Measurements from ENCODE around the gene NFYA.
A peak's percentile ranks its signal among the peaks of the same experiment; 100 is the strongest.

Gene NFYA

GRCh38 chr6:41072836-41073202 lies at the start of gene NFYA:
Gene NFYA (plus strand): TSS chr6:41072974. CDS start chr6:41079090, 6,116 bp downstream.
- TF ChIP-seq MAX (IDR thresholded peaks at IDR 0.05) (peak; percentile 31; the same call in 1 of the 2 replicates), CREB1 (IDR thresholded peaks at IDR 0.05; ENCODE audit: low read depth) (no peak), FOXM1 (IDR thresholded peaks at IDR 0.05; ENCODE audit: borderline replicate concordance, low read depth) (no peak), YY1 (IDR thresholded peaks at IDR 0.05; ENCODE audit: low read depth) (peak; percentile 88)

GRCh38 chr6:41023114-41023513 lies 49.7 kb upstream of the NFYA start:
- TF ChIP-seq EGR1 (IDR thresholded peaks at IDR 0.05) (no peak), MAX (IDR thresholded peaks at IDR 0.05) (no peak), CEBPB (IDR thresholded peaks at IDR 0.05) (no peak), USF1 (IDR thresholded peaks at IDR 0.05) (no peak), NFIC (IDR thresholded peaks at IDR 0.05) (no peak), CREB1 (IDR thresholded peaks at IDR 0.05; ENCODE audit: low read depth) (no peak), FOXM1 (IDR thresholded peaks at IDR 0.05; ENCODE audit: borderline replicate concordance, low read depth) (no peak), YY1 (IDR thresholded peaks at IDR 0.05; ENCODE audit: low read depth) (no peak), TEAD4 (IDR thresholded peaks at IDR 0.05) (no peak), ZBTB7A (IDR thresholded peaks at IDR 0.05; ENCODE audit: low read depth) (no peak), REST (IDR thresholded peaks at IDR 0.05; ENCODE audit: low read depth) (no peak), TCF12 (IDR thresholded peaks at IDR 0.05; ENCODE audit: low read depth) (no peak), TAF1 (IDR thresholded peaks at IDR 0.05; ENCODE audit: low read depth) (no peak), EP300 (IDR thresholded peaks at IDR 0.05; ENCODE audit: borderline replicate concordance) (no peak), RAD21 (IDR thresholded peaks at IDR 0.05; ENCODE audit: low read depth) (no peak)

GRCh38 chr6:41025966-41026530 lies 46.7 kb upstream of the NFYA start:
- TF ChIP-seq TCF12 (IDR thresholded peaks at IDR 0.05; ENCODE audit: low read depth): no peak
- TF ChIP-seq MAX (IDR thresholded peaks at IDR 0.05): no peak
- no peak for TF ChIP-seq EGR1 (IDR thresholded peaks at IDR 0.05)
- no peak for TF ChIP-seq ZBTB7A (IDR thresholded peaks at IDR 0.05; ENCODE audit: low read depth)
- no peak for TF ChIP-seq YY1 (IDR thresholded peaks at IDR 0.05; ENCODE audit: low read depth)
- TF ChIP-seq EP300 (IDR thresholded peaks at IDR 0.05; ENCODE audit: borderline replicate concordance): no peak
- TF ChIP-seq NFIC (IDR thresholded peaks at IDR 0.05): no peak
- TF ChIP-seq TEAD4 (IDR thresholded peaks at IDR 0.05): no peak
- no peak for TF ChIP-seq USF1 (IDR thresholded peaks at IDR 0.05)
- no peak for TF ChIP-seq REST (IDR thresholded peaks at IDR 0.05; ENCODE audit: low read depth)
- TF ChIP-seq RAD21 (IDR thresholded peaks at IDR 0.05; ENCODE audit: low read depth): no peak
- TF ChIP-seq TAF1 (IDR thresholded peaks at IDR 0.05; ENCODE audit: low read depth): no peak
- no peak for TF ChIP-seq FOXM1 (IDR thresholded peaks at IDR 0.05; ENCODE audit: borderline replicate concordance, low read depth)
- no peak for TF ChIP-seq CEBPB (IDR thresholded peaks at IDR 0.05)
- TF ChIP-seq CREB1 (IDR thresholded peaks at IDR 0.05; ENCODE audit: low read depth): no peak

- TF ChIP-seq YY1 (IDR thresholded peaks at IDR 0.05; ENCODE audit: low read depth): no peak
- no peak for TF ChIP-seq TAF1 (IDR thresholded peaks at IDR 0.05; ENCODE audit: low read depth)
- TF ChIP-seq EP300 (IDR thresholded peaks at IDR 0.05; ENCODE audit: borderline replicate concordance): no peak
- TF ChIP-seq MAX (IDR thresholded peaks at IDR 0.05): no peak
- no peak for TF ChIP-seq EGR1 (IDR thresholded peaks at IDR 0.05)
- no peak for TF ChIP-seq RAD21 (IDR thresholded peaks at IDR 0.05; ENCODE audit: low read depth)
- no peak for TF ChIP-seq REST (IDR thresholded peaks at IDR 0.05; ENCODE audit: low read depth)
- no peak for TF ChIP-seq TCF12 (IDR thresholded peaks at IDR 0.05; ENCODE audit: low read depth)
- no peak for TF ChIP-seq CREB1 (IDR thresholded peaks at IDR 0.05; ENCODE audit: low read depth)
Measured at GRCh38 chr6:41027241-41027640, 45.5 kb upstream of the NFYA start.
